Gastroesophageal sphincter (tissue), 3 donors: Measurements from ENCODE around the gene GNB1.

Experiments
- CTCF ChIP-seq, 4 experiments: fragments of 200-600 bp in 2 of 4; fragments of 450-650 bp in 2 of 4; sonication (generic) in 1 of 4; IDR thresholded peaks; one replicate each; pipeline ENCODE4 v1.5.1; 2017 to 2019; ENCODE audit warnings: antibody characterized with exemption in 4 of 4, mild to moderate bottlenecking in 2 of 4, moderate library complexity in 2 of 4
- POLR2A ChIP-seq, 2 donors: fragments of 450-650 bp; IDR thresholded peaks; one replicate each; pipeline ENCODE4 v1.6.1; 2017; ENCODE audit warnings: antibody characterized with exemption in 2 of 2, mild to moderate bottlenecking in 2 of 2, moderate library complexity in 1 of 2
- POLR2AphosphoS5 ChIP-seq: sonication (generic); formaldehyde crosslinking; IDR thresholded peaks from one replicate; pipeline ENCODE4 v1.6.1; 2017; ENCODE audit warnings: antibody characterized with exemption

DNA sequence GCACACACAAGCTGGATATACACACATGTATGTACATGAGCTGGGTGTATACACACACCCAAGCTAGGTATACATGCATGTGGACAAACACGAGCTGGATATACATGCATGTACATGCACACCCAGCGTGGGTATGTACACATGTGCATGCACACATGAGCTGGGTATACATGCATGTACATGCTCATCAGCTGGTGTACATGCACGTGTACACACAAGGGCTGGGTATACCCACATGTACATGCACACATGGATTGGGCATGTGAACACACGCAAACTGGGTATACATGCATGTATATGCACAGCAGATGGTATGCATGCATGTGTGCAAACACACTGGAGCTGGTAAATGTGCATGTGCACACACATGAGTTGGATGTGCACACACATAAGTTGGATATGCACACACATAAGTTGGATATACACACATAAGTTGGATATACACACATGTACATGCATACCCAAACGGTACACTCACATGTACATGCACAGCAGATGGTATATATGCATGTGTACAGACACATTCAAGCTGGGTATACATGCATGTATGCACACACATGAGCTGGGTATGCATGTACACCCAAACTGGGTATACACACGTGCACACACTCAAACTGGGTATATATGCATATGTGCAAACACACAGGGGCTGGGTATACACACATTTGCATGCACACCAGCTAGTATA, 7.5 kb upstream of the GNB1 start:
- no peak for TF ChIP-seq CTCF (IDR thresholded peaks at IDR 0.05)
- TF ChIP-seq POLR2AphosphoS5 = no peak
- no peak for TF ChIP-seq POLR2A (IDR thresholded peaks at IDR 0.05)
